Stimulated activated CD4-positive, alpha-beta T cell treated with anti-CD3 and anti-CD28 coated beads, TNF-alpha, amount 100 ng/mL, for 1 hour (primary cell): ENCODE data around the gene PYGL.
"Not testable (repeated sequence)": the region's sequence is repeated elsewhere in the genome, so short reads cannot be mapped to it uniquely, and the experiment has no call there.

Experiments
- DNase-seq, 3 donors: peaks; one replicate each; pipeline ENCODE4 v3.0.0-alpha.2; 2020; ENCODE audit warnings: low read depth in 3 of 3, low spot score in 1 of 3

The PYGL gene

DNA sequence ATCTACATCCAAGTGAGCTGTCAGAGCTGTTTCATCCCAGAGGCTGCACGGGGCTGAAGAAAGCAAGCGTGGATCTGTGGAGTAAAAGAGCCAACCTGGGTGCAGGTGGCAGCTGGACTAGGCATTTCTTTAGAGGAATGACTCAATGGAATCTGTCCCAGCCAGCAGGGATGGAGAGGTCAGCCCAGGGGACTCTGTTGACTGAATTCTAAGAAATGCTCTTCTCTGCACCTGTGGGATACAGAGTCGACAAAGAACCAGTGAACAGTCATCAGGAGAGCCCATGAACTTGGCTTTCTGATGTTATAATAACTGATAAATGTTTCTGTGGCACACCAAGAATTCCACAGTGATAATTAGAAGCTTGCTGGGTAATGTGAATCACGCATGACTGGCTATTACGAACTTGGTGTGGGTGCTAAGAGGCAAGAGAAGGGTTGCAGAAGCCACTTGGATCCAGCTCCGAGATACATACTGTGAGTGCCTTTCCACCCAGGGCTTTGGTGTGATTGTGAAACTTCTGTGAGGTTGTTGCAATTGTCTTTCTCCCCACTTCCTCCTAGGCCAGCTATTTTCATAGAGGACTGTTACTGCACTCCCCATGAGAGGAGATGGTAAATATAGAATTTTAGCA is 16.2 kb downstream of the PYGL start:
- DNase-seq, result no peak

DNA sequence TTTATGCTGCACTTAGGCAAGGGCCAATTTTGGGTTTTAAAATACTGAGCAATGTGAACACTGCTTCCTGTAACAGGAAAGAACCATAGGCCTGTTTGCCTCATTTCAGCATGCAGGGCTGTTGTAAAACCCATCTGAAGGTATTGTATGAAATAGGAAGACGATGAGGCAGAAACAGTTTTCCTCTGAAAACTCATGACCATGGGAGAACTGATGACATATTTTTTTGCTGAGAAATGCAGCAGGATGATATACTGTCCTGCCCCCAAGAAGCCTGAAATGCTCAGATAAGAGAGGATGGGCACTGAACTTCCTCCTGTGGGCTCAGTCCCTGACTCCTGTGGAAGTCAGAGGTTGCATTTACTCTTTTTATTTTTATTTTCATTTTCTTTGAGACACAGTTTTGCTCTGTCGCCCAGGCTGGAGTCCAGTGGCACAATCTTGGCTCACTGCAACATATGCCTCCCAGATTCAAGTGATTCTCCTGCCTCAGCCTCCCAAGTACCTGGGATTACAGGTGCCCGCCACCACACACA is 17.4 kb downstream of the PYGL start:
- no peak for DNase-seq

DNA sequence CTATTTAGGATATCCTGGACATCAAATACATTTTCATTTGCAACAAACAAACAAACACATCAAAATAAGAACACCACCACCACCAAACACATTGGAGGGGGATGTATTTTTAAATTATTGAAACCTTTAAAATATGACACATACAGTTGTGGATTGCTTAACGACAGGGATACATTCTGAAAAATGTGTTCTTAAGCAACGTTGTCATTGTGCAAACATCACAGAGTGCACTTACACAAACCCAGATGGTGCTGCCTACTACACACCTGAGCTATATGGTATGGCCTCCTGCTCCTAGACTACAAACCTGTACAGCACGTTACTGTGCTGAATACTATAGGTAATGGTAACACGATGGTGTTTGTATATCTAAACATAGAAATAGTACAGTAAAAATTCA is 19.4 kb downstream of the PYGL start:
- DNase-seq, result no peak

DNA sequence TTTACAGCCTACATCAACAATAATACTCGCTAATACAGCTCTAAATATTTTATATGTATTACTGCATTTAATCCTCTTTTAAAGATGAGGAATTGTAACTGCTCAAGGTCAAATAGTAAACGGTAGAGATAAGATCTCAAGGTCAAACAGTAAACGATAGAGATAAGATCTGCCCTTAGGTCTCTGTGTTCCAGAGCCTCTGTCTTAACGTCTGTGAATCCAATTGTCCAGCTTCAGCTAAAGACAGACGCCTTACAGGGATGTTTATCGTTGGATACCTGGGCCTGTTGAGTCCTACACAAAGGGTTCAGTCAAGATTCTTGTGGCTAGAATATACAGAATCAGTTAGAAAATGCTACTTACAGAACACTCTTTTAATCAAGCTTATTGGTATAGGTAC is 20.0 kb downstream of the PYGL start:
- no peak for DNase-seq

DNA sequence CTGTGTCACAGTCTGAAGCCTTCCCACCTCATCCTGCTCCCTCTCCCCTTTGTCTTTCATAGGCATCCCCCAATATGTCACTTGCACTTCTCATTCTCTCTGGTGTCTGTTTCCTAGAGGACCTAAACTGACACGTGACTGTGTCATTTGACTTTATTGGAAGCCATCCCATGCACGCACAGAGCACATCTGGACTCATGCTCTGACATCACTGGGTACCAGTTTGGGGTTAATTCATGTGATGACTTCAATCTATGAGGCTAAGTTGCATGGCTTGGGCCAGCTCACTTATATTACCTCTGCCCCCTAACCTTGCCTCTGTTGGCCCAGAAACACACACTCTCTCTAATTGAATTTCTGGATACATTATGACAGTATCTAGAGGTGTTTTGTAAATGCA is 21.5 kb downstream of the PYGL start:
- DNase-seq, result no peak

DNA sequence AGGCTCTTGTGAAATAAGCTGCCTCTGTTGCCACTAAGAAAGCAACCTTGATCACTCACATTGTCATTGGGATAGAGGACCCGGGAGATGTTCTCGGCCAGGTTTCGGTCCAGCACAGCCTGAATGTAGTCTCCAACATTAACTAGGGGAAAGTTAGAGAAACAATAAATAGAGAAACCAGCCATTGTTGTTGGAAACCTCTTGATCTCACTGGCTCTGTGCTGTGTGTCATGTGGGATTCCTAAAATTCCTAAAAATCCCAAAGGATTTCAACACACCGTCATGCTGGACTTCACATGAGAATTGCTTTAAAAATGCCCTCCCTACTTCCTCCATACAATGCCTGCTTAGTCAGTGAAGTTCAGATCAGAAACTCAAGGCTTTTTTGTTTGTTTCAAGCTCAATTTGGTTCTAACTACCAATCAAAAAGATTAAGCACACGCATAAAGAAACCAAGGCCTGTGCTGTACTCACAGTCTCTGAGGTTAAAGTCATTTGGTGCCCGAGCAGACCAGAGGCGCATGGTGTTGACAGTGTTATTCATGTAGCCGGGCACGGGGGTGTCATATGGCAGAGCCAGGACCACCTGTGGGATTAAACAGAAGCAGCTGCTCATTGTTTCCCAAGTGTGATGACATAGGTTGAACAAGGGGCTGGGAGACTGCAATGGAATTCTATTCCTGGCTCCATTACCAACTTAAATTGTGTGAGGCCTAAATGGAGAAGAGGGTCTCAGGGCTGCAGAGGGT is 23.6 kb downstream of the PYGL start:
- DNase-seq, result no peak

DNA sequence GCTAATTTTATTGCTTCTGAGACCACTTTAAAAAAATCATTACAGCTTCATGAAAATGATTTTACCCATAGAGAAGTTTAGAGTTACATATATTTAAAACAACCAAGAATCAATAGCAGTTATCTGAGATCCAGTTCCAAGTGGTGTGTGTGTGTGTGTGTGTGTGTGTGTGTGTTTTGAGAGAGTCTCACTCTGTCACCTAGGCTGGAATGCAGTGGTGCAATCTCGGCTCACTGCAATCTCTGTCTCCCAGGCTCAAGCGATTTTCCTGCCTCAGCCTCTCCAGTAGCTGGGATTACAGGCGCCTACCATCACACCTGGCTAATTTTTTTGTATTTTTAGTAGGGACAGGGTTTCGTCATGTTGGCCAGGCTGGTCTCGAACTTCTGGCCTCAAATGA is 24.8 kb downstream of the PYGL start:
- not testable (repeated sequence) for DNase-seq

DNA sequence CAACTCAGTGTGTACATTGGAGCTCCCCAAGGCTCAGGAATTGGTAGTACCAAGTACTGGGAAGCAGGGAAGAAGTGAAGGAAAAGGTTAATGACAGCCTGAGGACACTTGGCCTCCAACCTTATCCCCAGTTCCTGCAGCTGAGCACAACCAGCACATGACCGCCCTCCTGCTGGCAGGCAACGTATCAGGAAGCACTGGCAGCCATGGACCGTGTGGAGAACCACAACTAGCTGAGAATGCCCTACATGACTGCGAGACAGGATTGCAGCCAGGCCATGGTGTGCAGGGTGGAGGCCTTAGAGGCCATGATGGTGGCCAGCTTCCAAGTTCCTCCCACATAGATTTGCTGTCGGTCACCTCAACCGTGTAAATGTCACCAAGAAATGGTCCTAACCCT is 26.8 kb downstream of the PYGL start:
- no peak for DNase-seq

DNA sequence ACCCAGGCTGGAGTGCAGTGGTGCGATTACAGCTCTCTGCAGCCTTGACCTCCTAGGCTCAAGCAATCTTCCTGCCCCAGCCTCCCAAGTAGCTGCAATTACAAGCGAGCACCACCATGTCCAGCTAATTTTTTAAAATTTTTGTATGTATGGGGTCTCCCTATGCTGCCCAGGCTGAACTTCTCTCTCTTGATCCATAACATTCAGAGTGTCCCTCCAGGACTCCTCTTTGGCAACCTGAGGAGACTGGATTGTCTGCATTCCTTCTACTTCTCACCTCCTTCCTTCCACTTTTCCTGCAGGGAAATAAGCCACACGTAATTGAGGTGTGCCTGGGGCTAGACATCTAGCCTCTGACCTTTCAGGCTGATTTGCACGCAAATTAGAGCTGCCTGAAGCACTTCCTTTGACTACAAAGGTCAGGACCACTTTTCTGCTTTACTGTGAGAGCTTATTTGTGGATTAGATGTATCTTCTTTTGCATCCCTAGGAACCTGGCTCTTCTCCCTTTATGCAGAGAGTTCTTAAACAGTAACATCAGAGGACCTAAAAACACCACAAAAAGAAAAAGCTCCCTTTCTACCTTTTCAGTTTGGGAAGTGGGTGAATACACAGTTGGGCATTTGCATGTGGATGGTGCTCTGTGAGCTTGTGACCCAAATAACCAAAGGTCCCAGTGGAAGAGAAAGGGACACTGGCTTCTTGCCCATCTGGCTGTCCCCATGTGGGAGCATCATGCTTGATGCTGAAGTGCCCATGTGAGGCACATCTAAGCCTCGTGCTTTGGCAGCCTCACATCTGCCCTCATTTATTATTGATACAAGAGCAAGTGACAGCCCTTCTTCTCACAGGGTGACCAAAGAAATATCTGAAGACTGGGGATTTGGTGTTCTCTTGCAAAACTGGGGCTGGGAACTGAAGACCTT is 33.5 kb downstream of the PYGL start:
- DNase-seq, result no peak

DNA sequence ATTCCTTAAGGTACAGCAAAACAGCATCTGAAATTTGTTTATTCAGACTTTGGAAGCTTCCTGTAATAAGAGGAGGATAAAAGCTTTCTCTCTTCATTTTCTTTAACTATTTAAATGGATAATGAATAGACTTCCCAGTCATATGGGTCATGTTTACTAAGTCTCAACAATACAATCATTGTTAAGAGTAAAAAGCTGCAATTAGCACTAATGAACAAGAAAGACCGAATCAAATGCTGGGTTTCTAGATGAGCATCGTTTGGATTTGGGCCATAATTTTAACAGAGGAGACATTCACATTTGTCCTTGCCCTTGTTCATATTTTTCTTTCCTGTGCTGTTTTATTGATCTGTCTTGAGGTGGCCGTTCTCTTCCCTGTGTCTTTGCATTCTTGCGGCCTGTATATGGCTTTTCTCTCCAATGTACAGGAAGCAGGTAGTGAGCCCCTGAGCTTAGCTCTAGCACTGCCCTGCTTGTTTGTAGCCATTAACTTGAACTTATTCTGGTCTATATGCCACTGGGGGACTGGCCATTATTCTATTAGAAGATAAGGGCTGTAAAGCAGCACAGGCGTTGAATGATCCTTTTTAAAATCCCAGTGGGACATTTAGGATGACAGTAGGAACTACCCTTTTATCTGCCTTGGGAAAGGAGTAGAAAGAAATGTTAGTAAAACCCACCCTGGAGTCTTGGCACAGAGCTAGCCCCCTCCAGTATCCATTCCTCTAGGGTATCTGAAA is 37.8 kb downstream of the PYGL start:
- no peak for DNase-seq

DNA sequence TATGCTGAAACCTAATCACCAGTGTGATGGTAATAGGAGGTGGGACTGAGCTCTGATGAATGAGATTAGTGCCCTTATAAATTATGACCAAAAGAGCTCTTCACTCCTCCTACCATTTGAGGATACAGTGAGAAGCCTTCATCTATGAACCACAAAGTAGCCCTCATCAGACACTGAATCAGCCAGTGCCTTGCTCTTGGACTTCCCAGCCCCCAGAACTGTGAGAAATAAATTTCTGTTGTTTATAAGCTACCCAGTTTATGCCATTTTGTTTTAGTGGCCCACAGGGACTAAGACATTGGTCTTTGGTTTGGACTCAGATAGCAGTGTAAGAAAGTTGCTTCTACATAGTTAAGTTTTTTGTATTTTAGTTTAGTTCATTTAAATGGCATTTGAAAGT is 39.6 kb downstream of the PYGL start:
- DNase-seq, result no peak

DNA sequence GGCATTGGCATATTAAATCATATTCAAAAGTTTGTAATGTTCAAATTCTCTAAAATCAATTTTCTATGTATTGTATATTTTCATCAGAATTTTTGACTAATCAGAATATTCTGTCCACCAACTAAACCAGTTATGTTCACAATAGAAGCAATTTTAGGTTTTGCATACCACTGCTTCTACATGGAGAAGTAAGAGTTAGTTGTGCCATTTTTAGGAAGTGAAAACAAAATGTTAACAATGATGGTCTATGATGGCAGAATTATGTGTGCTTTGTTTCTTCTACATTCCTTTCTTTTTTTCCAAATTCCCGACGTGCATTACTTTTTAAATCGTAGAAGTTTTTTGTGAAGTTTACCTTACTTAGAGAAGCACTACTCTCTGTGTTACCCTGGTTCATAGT is 42.9 kb downstream of the PYGL start:
- DNase-seq, result no peak

DNA sequence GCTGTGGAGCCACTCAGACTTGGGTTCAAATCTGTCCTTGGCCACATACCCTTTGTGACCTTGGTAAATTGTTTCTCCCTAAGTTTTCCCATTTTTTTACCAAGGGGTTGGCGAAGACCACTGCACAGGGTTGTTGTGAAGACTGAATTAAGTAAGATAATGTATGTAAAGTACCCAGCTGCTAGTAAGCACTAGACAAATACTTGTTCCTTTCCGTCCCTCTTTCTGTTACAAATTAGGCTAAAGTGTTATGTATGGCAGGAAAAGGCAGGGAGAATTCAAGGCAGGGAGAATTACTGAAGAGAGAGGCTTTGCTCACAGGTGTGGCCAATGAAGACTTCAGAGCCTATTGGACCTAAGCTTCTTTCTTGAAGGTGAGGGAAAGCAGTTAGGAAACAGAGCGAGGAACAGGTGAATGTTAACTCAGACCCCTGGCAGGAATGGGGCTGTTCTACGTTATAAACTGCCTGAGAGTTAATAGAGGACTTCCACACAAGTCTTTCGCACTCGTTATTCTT is 46.6 kb downstream of the PYGL start:
- DNase-seq, result no peak

DNA sequence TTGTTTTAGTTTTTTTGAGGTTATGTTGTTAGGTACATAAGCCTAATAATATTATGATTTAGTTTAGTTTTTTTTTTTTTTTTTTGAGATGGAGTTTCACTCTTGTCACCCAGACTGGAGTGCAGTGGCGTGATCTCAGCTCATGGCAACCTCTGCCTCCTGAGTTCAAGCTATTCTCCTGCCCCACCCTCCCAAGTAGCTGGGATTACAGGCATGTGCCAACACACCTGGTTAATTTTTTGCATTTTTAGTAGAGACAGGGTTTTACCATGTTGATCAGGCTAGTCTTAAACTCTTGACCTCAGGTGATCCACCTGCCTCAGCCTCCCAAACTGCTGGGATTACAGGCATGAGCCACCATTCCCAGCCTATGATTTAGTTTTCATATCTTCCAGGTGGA is 47.3 kb downstream of the PYGL start:
- DNase-seq, result not testable (repeated sequence)

DNA sequence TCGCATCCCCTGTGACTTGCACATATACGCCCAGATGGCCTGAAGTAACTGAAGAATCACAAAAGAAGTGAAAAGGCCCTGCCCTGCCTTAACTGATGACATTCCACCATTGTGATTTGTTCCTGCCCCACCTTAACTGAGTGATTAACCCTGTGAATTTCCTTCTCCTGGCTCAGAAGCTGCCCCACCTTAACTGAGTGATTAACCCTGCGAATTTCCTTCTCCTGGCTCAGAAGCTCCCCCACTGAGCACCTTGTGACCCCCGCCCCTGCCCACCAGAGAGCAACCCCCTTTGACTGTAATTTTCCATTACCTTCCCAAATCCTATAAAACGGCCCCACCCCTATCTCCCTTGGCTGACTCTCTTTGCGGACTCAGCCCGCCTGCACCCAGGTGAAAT is 47.9 kb downstream of the PYGL start:
- DNase-seq, result not testable (repeated sequence)

DNA sequence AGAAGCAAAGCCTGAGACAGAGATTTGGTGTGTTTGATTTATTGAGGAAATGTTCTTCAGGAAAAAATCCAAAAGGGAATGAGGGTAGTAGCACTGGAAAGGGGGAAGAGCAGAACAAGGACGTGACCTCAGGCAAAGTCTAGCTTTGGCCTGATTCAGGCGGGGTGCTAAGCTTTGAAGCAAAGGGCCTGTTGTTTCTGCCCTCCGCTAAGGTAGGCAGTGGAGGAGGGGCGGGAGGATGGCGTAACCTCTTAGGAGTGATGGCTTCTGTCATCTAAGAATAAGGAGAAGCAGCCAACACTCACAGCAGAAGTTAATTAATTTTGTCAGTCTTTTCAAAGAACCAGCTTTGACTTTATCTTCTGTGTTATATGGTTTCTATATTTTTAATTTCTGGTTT is 52.0 kb downstream of the PYGL start:
- DNase-seq, result no peak

DNA sequence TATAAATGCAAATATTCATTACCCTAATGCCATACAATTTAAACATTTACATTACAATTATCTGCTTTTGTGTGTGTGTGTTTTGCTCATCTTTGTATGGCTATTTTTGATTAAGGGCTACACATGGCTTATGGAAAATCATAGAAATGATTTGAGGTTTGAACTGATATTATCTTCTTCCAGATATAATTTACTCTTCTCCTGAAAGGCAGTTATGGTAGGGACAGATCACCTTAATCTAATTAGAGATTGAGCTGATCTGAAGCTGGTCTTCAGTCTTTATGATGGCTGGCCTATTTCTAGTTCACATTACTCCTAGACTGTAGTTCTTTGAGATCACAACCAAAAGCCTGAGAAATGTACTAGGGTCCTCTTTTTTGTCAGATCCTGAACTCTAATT is 56.8 kb downstream of the PYGL start:
- DNase-seq, result no peak

DNA sequence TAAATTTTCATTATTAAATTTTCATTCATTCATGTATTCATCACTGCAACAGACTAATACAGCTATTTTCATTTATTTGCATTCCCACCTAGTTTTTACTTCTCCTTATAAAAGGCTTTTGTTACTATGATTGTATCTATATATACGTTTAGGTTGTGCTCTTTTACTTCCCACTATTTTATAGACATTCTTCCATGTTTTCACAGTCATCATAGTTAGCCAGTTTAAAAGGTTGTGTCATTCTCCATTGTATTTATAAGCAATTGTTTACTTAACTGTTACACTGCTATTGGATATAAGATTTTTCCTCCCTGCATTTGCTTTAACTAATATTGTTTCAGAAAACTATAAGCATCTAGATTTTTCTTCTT is 60.5 kb downstream of the PYGL start:
- DNase-seq, result no peak

DNA sequence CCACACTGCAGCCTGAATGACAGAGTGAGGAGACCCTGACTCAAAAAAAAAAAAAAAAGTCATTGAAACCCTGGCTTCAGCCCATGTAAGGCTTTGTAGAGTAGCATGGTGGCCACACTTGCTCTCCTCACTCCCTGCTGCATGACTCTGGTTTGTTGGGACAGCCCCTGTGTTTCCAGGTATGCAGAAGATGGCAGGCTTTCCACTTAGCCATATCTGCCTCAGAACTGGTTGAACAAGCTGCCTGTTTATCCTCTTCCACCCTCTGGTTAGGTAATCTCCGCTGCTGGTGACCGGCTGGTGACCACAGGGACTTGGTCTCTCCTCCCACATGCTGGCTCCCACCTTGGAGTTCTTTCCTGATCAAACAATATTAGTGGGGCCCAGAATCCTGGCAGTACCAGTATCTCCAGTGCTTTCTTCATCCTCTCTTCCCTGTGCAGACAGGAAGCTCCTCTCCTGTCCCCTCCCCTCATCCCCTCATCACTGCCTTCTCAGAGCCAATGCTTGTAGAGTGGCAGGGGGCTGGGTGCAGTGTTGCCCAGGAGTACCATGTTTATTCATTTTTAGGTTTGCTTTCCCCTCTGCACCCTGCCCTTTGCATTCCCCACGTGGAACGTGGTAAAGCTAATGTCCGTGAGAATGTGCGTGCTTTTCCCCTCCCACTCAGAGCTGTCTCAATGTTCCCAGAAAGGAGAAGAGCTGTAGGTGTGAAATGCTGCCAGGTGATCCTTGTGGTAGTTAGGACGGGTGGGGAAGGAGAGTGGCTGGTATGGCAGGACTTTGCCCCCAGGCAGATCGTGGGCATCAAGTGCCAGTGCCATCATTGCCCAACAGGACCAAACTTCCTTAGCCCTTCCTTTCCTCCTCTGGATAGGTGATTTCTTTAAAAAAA is 61.1 kb downstream of the PYGL start:
- DNase-seq, result no peak
